Measurements from ENCODE around the gene PNPLA7.

PNPLA7 gene

DNA sequence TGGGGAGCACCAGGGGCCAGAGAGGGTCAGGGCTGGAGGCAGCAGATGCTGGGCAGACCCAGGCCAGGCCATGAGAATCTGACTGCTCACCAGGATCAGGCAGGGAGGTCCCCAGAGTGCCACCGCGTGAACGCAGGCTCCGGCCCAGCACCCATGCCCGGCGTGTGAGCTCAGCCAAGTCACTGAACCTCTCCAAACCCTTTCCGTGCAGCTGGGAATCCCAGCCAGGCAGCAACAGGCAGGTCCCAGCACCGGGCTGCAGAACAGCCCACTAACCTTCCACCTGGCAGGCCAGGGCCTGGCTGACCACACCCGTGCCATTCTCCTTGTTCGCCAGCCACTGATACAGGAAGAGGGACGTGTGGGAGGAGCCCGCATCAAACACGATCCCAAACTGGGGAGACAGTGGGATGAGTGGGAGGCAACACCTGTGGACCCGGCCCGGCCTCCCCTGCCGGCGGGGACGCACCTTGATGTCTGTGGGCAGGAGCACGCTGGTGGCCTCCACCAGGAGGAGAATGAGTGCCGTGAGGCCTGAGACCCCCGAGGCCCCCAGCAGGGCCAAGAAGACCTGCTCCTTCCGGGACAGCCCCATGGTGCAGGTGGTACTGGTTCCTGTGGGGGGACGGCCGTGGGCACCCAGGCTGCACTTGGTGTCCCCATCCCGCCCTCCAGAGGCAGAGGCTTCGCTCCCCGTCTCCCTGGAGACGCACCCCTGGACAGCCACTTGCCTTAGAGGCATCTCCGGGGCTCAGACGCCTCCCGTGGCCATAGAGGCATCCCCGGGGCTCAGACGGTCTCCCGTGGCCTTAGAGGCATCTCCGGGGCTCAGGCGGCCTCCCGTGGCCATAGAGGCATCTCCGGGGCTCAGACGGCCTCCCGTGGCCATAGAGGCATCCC is 112.3 kb downstream of the PNPLA7 start (continued):
- TF ChIP-seq KLF8 (tag by site-specific recombination; IDR thresholded peaks at IDR 0.05) (peak; percentile 40; the same call in 1 of the 2 replicates), MEIS1 (CRISPR knock-in tag; IDR thresholded peaks at IDR 0.05; ENCODE audit: borderline replicate concordance) (no peak), ZNF473 (tag by site-specific recombination; IDR thresholded peaks at IDR 0.05) (no peak), ZNF658 (tag by site-specific recombination; IDR thresholded peaks at IDR 0.05) (no peak), ZNF157 (tag by site-specific recombination; IDR thresholded peaks at IDR 0.05) (no peak), ZEB2 (tag by site-specific recombination; IDR thresholded peaks at IDR 0.05) (no peak), RBAK (tag by site-specific recombination; IDR thresholded peaks at IDR 0.05) (no peak), ZNF155 (tag by site-specific recombination; IDR thresholded peaks at IDR 0.05) (no peak), GLI4 (tag by site-specific recombination; IDR thresholded peaks at IDR 0.05) (no peak)
- TF ChIP-seq, protein P1, sequence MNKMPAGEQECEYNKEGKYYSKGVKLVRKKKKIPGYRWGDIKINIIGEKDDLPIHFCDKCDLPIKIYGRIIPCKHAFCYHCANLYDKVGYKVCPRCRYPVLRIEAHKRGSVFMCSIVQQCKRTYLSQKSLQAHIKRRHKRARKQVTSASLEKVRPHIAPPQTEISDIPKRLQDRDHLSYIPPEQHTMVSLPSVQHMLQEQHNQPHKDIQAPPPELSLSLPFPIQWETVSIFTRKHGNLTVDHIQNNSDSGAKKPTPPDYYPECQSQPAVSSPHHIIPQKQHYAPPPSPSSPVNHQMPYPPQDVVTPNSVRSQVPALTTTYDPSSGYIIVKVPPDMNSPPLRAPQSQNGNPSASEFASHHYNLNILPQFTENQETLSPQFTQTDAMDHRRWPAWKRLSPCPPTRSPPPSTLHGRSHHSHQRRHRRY (tag by site-specific recombination; IDR thresholded peaks at IDR 0.05), result no peak
- TF ChIP-seq, protein P2, sequence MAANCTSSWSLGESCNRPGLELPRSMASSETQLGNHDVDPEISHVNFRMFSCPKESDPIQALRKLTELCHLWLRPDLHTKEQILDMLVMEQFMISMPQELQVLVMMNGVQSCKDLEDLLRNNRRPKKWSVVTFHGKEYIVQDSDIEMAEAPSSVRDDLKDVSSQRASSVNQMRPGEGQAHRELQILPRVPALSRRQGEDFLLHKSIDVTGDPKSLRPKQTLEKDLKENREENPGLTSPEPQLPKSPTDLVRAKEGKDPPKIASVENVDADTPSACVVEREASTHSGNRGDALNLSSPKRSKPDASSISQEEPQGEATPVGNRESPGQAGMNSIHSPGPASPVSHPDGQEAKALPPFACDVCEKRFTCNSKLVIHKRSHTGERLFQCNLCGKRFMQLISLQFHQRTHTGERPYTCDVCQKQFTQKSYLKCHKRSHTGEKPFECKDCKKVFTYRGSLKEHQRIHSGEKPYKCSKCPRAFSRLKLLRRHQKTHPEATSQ (tag by site-specific recombination; IDR thresholded peaks at IDR 0.05), result no peak

DNA sequence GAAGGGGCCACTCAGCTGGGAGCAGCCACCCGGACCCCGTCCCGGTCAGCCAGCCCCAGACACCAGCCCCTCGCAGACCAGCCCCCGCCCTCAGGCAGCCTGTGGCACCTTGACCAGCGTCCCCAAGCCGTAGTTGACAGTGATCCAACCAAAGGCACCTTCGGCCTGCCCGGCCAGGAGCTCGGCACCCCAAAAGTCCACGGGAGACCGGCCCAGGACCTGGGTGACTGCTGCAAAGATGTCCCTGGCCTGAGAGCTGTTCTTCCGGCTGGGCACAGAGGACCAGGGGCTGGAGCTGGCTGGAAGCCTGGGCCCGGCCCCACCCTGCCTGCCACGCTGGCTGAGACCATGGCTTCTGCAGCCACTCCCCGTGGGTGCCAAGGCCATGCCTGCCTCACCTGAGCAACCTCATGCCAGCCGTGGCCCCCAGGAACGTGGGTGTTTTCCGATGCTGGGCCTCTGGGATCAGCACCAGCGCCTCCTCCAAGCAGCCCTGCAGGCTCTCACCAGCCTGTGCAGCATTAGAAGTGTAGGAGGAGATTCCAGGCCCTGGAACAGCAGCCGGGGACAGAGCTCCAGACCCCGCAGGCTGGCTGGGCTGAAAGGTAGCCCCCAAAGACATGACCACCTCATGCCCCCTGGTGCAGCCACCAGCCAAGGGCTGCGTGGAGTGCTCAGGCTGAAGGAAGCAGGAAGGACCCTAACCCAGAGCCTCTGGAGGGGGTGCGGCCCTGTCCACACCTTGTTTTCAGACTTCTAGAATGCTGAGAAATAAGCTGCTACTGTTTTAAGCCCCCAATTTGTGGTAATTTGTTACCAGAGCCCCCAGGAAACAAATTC is 113.2 kb downstream of the PNPLA7 start:
- ChIA-PET POLR2A (interaction anchor here (1.0 to 1.8 kb wide), 2 partner anchors 14 to 22 kb away, joined by 3 to 7 read pairs; partner anchors contain the start of genes EXD3, NOXA1 and NSMF), CTCF (interaction anchor here (0.9 to 1.2 kb wide), 3 partner anchors 9 to 150 kb away, joined by 3 to 4 read pairs (median 4); partner anchors contain the start of gene EXD3)

DNA sequence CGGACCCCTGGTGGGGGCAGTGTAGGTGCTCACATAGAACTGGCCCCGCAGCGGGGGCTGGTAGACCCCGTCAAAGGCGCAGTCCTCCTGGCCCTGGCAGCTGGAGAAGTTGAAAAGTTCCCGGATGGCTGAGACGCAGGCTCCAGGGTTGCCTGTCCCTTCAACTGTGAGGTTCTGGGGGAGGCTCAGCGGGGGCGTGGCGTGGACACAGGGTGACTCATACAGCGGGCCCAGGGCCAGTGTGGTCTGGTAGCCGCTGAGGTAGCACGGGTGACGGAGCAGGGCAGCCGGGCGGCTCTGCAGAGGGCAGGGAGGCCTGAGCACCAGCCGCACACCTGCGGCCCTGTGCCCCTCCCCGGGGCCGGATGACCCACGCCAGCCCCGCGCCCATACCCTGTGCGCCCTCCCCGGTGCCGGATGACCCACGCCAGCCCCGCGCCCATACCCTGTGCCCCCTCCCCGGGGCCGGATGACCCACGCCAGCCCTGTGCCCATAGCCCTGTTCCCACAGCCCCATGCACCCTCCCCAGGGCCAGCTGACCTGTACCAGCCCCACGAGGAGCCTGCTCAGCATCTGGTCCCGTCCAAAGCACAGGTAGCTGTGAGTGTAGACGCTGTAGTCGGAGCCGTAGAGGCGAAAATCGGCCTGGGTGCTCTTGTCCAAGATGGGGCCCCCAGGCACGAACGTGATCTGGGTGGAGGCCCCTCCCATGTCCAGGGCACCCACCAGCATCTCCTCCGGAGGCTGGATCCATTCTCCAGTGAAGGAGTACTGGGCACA is 114.0 kb downstream of the PNPLA7 start:
- POLR2A ChIA-PET, result interaction anchor here (1.2 to 1.8 kb wide), 2 partner anchors 13 to 24 kb away, joined by 3 to 7 read pairs; partner anchors contain the start of genes EXD3 and NOXA1
- no peaks in the 10 kb centered on the region for H3K4me1 ChIP-seq (ENCODE audit: control insufficient read depth, insufficient read depth, low read length)
- TF ChIP-seq KLF9 (tag by site-specific recombination; IDR thresholded peaks at IDR 0.05; ENCODE audit: low read depth), result peak; percentile 57; the same call in 1 of the 2 replicates
- TF ChIP-seq ZNF16 (tag by site-specific recombination; IDR thresholded peaks at IDR 0.05; ENCODE audit: low read depth), result no peak
- TF ChIP-seq ZFP3 (tag by site-specific recombination; IDR thresholded peaks at IDR 0.05; ENCODE audit: low read depth), result no peak
- TF ChIP-seq, protein P3, sequence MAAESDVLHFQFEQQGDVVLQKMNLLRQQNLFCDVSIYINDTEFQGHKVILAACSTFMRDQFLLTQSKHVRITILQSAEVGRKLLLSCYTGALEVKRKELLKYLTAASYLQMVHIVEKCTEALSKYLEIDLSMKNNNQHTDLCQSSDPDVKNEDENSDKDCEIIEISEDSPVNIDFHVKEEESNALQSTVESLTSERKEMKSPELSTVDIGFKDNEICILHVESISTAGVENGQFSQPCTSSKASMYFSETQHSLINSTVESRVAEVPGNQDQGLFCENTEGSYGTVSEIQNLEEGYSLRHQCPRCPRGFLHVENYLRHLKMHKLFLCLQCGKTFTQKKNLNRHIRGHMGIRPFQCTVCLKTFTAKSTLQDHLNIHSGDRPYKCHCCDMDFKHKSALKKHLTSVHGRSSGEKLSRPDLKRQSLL (tag by site-specific recombination; IDR thresholded peaks at IDR 0.05), result 0 out of 2 replicates have a peak, but pooled peaks have one; percentile 8
- TF ChIP-seq, protein P4, sequence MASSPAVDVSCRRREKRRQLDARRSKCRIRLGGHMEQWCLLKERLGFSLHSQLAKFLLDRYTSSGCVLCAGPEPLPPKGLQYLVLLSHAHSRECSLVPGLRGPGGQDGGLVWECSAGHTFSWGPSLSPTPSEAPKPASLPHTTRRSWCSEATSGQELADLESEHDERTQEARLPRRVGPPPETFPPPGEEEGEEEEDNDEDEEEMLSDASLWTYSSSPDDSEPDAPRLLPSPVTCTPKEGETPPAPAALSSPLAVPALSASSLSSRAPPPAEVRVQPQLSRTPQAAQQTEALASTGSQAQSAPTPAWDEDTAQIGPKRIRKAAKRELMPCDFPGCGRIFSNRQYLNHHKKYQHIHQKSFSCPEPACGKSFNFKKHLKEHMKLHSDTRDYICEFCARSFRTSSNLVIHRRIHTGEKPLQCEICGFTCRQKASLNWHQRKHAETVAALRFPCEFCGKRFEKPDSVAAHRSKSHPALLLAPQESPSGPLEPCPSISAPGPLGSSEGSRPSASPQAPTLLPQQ (tag by site-specific recombination; IDR thresholded peaks at IDR 0.05), result peak; percentile 20; the same call in 1 of the 2 replicates
- no peak for TF ChIP-seq ZNF248 (tag by site-specific recombination; IDR thresholded peaks at IDR 0.05)
- TF ChIP-seq GLIS2 (tag by site-specific recombination; IDR thresholded peaks at IDR 0.05), result peak; percentile 75
- 0 out of 2 replicates have a peak, but pooled peaks have one; percentile 55 for TF ChIP-seq ZFP69B (tag by site-specific recombination; IDR thresholded peaks at IDR 0.05)
- TF ChIP-seq SETDB1 (IDR thresholded peaks at IDR 0.05; ENCODE audit: insufficient read length, low read length), result no peak
- peak; percentile 19; the same call in 1 of the 2 replicates for TF ChIP-seq GLIS1 (tag by site-specific recombination; IDR thresholded peaks at IDR 0.05)
- no peak for TF ChIP-seq ZNF121 (tag by site-specific recombination; IDR thresholded peaks at IDR 0.05)

More for the DNA sequence above, 113.2 kb downstream of the PNPLA7 start:
- H3K4me3 ChIP-seq (ENCODE audit: low read depth, low read length), result no peak overlapping the region
- H3K27ac ChIP-seq (ENCODE audit: extremely low read depth, low read depth, low read length), result no peak overlapping the region
- no peak for TF ChIP-seq ZNF23 (tag by site-specific recombination; IDR thresholded peaks at IDR 0.05; ENCODE audit: borderline replicate concordance)
- TF ChIP-seq ZBTB1 (tag by site-specific recombination; IDR thresholded peaks at IDR 0.05), result no peak
- no peak for TF ChIP-seq SCRT2 (tag by site-specific recombination; IDR thresholded peaks at IDR 0.05)
- peak; percentile 26; the same call in 1 of the 2 replicates for TF ChIP-seq ZNF341 (tag by site-specific recombination; IDR thresholded peaks at IDR 0.05; ENCODE audit: low read depth)
- TF ChIP-seq OSR2 (tag by site-specific recombination; IDR thresholded peaks at IDR 0.05), result no peak
- TF ChIP-seq EGR2 (tag by site-specific recombination; IDR thresholded peaks at IDR 0.05; ENCODE audit: low read depth), result 0 out of 2 replicates have a peak, but pooled peaks have one; percentile 11
- peak; percentile 29; the same call in 1 of the 2 replicates for TF ChIP-seq ZFHX2 (tag by site-specific recombination; conservative IDR thresholded peaks at IDR 0.05)
- no peaks in the 10 kb centered on the region for H3K4me1 ChIP-seq (ENCODE audit: control insufficient read depth, insufficient read depth, low read length)
- H3K36me3 ChIP-seq (ENCODE audit: control insufficient read depth in 2 of 2, insufficient read depth in 1 of 2, low read length in 2 of 2), result no peaks in the 10 kb centered on the region
- no peaks in the 10 kb centered on the region for H3K9me3 ChIP-seq (ENCODE audit: control insufficient read depth, insufficient read depth, low read depth, low read length)

More for the DNA sequence above, 114.0 kb downstream of the PNPLA7 start:
- Histone ChIP-seq H3K4me3 (ENCODE audit: low read depth, low read length) (no peak overlapping the region), H3K9me3 (ENCODE audit: control insufficient read depth, insufficient read depth, low read depth, low read length) (no peaks in the 10 kb centered on the region), H3K27ac (ENCODE audit: extremely low read depth, low read depth, low read length) (no peak overlapping the region), H3K36me3 (ENCODE audit: control insufficient read depth in 2 of 2, insufficient read depth in 1 of 2, low read length in 2 of 2) (no peaks in the 10 kb centered on the region)
- CTCF ChIA-PET, result interaction anchor here (0.7 to 1.2 kb wide), 4 partner anchors 10 to 149 kb away, joined by 3 to 4 read pairs (median 4); partner anchors contain the start of genes EXD3 and NOXA1

Data from HEK293 (cell line).